Measurements from ENCODE around the gene CPNE6.

CPNE6 gene

GRCh38 chr14:24106672-24107271, 35.4 kb downstream of the CPNE6 start:
- DNase-seq = no peak
- Histone ChIP-seq H3K36me3 (peaks cover 0 to 18% (median 13%) of the 10 kb centered on the region in 3 donors), H3K9me3 (no peaks in the 10 kb centered on the region), H3K27me3 (no peaks in the 10 kb centered on the region), H3K4me3 (no peak overlapping the region), H3K27ac (no peak overlapping the region), H3K4me1 (peaks cover 0 to 5% (median 4%) of the 10 kb centered on the region in 4 donors)
- intact Hi-C loops (cut with DNase I; ENCODE audit: low total_unique reads) = loop anchor here (5.0 kb wide), 2 partner anchors 49 to 94 kb away; no protein-coding TSS in a partner anchor
- no peak for TF ChIP-seq CTCF (IDR thresholded peaks at IDR 0.05)

- Histone ChIP-seq H3K27ac (no peak overlapping the region), H3K4me1 (peaks cover 0 to 8% (median 5%) of the 10 kb centered on the region in 4 donors), H3K36me3 (peaks cover 0 to 10% (median 5%) of the 10 kb centered on the region in 3 donors), H3K27me3 (no peaks in the 10 kb centered on the region), H3K4me3 (no peak overlapping the region), H3K9me3 (no peaks in the 10 kb centered on the region)
- no peak for DNase-seq
- TF ChIP-seq CTCF (IDR thresholded peaks at IDR 0.05) = no peak
- intact Hi-C loops (cut with DNase I; ENCODE audit: low total_unique reads) = loop anchor here (5.0 kb wide), 2 partner anchors 51 to 96 kb away; no protein-coding TSS in a partner anchor
Observed at GRCh38 chr14:24108336-24108874, 37.0 kb downstream of the CPNE6 start.

GRCh38 chr14:24110060-24110459, 38.7 kb downstream of the CPNE6 start:
- TF ChIP-seq CTCF (IDR thresholded peaks at IDR 0.05) = no peak
- no peak for DNase-seq
- H3K9me3 ChIP-seq = no peaks in the 10 kb centered on the region
- intact Hi-C loops (cut with DNase I; ENCODE audit: low total_unique reads) = no loop called here
- no peak overlapping the region for H3K4me3 ChIP-seq
- peaks cover 0 to 11% (median 7%) of the 10 kb centered on the region in 4 donors for H3K4me1 ChIP-seq
- H3K27ac ChIP-seq = no peak overlapping the region
- no peaks in the 10 kb centered on the region for H3K36me3 ChIP-seq
- no peaks in the 10 kb centered on the region for H3K27me3 ChIP-seq

- DNase-seq = no peak
- Histone ChIP-seq H3K36me3 (no peaks in the 10 kb centered on the region), H3K4me1 (peaks cover 0 to 13% (median 8%) of the 10 kb centered on the region in 4 donors), H3K4me3 (no peak overlapping the region), H3K27me3 (no peaks in the 10 kb centered on the region), H3K9me3 (no peaks in the 10 kb centered on the region), H3K27ac (no peak overlapping the region)
- intact Hi-C loops (cut with DNase I; ENCODE audit: low total_unique reads) = no loop called here
- no peak for TF ChIP-seq CTCF (IDR thresholded peaks at IDR 0.05)
Observed at GRCh38 chr14:24110523-24110922, 39.2 kb downstream of the CPNE6 start.

GRCh38 chr14:24113379-24113800, 42.0 kb downstream of the CPNE6 start:
- H3K4me1 ChIP-seq = peaks cover 0 to 31% (median 22%) of the 10 kb centered on the region in 4 donors
- intact Hi-C loops (cut with DNase I; ENCODE audit: low total_unique reads) = no loop called here
- no peaks in the 10 kb centered on the region for H3K9me3 ChIP-seq
- H3K36me3 ChIP-seq = peaks cover 11 to 20% (median 16%) of the 10 kb centered on the region in 3 donors
- peak overlapping the region; percentile 95 to 98 for H3K27ac ChIP-seq
- no peak for TF ChIP-seq CTCF (IDR thresholded peaks at IDR 0.05)
- H3K27me3 ChIP-seq = no peaks in the 10 kb centered on the region
- H3K4me3 ChIP-seq = peak overlapping the region; percentile 65 to 80
- DNase-seq = no peak

All from tibial artery (tissue), 4 donors.